ENCODE measurements around the gene H2BK1.

- TF ChIP-seq CTCF (IDR thresholded peaks at IDR 0.05) (no peak), POLR2A (IDR thresholded peaks at IDR 0.05) (no peak)
Measured at GRCh38 chr7:151254851-151255250, 44.6 kb upstream of the H2BK1 start.

Measured in heart left ventricle (tissue), 13 donors.